Measurements from ENCODE around the gene HAND2. TPM values are rescaled to one million over a fixed set of nuclear protein-coding genes. Genes with fewer than 3 reads are reported as not detected.

Gene HAND2
- total RNA-seq, 1 experiment from 2014 or later = not detected

DNA sequence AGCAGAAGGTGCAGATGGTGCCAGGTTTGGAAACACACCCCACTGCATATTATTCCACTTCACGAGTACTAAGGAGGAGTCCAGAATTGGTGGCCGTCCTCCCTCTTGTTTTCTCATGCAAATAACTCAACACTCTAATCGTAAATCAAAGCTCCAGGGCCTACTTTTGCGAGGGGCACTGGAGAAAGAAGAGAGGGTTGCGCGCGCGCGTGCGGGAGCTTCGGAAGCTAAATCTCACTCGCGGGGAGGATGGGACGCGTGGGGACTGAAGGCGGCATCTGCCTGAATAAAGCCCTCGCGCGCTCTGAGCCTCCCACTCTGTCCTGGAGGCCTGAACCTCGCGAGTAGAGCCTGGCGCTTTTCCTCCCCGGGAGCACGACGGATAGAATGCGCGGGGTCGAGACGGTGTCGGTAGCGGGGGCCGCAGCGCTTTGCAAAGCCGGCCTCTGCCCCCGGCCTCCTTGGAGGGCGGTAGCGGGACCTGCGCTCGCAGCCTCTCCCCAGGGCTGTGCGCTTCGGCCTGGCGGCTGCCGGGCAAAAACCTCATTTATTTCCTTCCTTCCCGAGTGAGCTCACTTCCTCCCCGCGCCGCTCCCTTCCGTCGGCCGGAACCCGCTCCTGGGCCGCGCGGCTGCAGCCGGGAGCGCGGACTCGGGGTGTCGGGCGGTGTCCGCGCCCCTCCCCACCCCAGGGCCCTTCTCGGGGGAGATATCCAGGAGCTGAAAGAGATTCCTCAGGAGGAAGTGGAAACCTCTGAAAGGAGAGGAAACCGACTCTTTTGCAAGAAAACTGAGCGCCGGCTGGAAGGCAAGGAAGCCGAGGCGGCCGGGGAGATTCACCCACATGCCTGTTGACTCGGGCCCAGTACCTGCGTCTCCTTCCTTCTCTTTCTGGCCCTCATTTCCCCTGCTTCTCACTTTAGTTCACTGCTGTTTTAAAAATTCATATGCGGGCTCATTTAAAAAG is 20.7 kb downstream of the HAND2 start:
- Histone ChIP-seq H3K27me3 (ENCODE audit: insufficient read depth, low read depth) (no peaks in the 10 kb centered on the region), H2AFZ (no peak overlapping the region)
- BruUV-seq (replicated peaks) = no TSS peak

DNA sequence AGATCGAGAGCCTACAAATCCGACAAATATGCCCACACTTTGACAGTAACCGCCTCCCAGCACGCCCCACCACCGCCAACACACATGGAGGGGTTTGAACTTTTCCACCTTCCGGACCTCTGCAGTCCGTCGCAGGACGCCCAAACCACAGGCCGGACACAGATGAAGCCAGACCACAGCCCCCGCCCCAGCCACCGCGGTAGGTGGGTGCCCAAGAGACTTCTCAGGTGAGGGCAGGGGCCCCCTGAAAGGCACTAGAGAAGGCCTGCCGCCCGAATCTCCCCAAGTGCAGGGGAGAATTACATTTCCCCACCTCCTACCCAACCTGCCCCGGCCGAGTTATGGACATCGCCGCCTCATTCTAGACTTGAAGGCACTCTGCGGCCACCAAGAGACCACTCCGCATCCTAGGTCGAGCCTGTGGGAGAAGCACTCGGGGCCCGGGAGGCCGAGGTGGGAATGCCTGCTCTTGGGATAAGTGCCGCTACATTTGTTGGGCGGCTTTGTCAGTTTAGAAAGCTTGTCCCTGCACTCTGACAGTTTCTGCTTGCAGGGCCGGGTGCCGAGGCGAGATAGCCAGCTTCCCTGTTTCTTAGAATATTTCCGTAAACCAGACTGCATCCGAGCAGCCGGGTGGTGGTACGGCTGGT is 21.5 kb downstream of the HAND2 start:
- ChIA-PET POLR2A (ENCODE audit: unreplicated experiment) (no interaction called here), CTCF (no interaction called here)
- H3K27me3 ChIP-seq (ENCODE audit: insufficient read depth, low read depth) = no peaks in the 10 kb centered on the region
- H3K9me3 ChIP-seq (ENCODE audit: insufficient read depth, low read depth) = no peaks in the 10 kb centered on the region
- intact Hi-C loops (cut with micrococcal nuclease; ENCODE audit: unreplicated experiment) = loop anchor here (10.0 kb wide), 1 partner anchor 646 kb away; no protein-coding TSS in a partner anchor
- H2AFZ ChIP-seq = no peak overlapping the region
- no peaks in the 10 kb centered on the region for H3K4me1 ChIP-seq (replicated peaks; ENCODE audit: insufficient read depth)
- no peaks in the 10 kb centered on the region for H3K9me2 ChIP-seq (ENCODE audit: insufficient read depth)
- DNase-seq = no peak
- H3K4me2 ChIP-seq = no peak overlapping the region
- TF ChIP-seq, protein P1, sequence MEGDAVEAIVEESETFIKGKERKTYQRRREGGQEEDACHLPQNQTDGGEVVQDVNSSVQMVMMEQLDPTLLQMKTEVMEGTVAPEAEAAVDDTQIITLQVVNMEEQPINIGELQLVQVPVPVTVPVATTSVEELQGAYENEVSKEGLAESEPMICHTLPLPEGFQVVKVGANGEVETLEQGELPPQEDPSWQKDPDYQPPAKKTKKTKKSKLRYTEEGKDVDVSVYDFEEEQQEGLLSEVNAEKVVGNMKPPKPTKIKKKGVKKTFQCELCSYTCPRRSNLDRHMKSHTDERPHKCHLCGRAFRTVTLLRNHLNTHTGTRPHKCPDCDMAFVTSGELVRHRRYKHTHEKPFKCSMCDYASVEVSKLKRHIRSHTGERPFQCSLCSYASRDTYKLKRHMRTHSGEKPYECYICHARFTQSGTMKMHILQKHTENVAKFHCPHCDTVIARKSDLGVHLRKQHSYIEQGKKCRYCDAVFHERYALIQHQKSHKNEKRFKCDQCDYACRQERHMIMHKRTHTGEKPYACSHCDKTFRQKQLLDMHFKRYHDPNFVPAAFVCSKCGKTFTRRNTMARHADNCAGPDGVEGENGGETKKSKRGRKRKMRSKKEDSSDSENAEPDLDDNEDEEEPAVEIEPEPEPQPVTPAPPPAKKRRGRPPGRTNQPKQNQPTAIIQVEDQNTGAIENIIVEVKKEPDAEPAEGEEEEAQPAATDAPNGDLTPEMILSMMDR (conservative IDR thresholded peaks at IDR 0.05) = no peak
- no peak for TF ChIP-seq EZH2 (IDR thresholded peaks at IDR 0.05; ENCODE audit: low read depth)
- no peaks in the 10 kb centered on the region for H3K79me2 ChIP-seq (ENCODE audit: low read depth)
- H3K27ac ChIP-seq = no peak overlapping the region
- no peak overlapping the region for H3K4me3 ChIP-seq
- no peaks in the 10 kb centered on the region for H3F3A ChIP-seq (ENCODE audit: insufficient read depth, low read depth)
- no peaks in the 10 kb centered on the region for H3K36me3 ChIP-seq (ENCODE audit: low read depth)
- no peaks in the 10 kb centered on the region for H4K20me1 ChIP-seq (ENCODE audit: insufficient read depth)
- no TSS peak for BruUV-seq (replicated peaks)

More for the DNA sequence above, 20.7 kb downstream of the HAND2 start:
- ChIA-PET CTCF (no interaction called here), POLR2A (ENCODE audit: unreplicated experiment) (no interaction called here)
- no peak overlapping the region for H3K4me3 ChIP-seq
- no peak for TF ChIP-seq EZH2 (IDR thresholded peaks at IDR 0.05; ENCODE audit: low read depth)
- TF ChIP-seq, protein P1 (conservative IDR thresholded peaks at IDR 0.05) = no peak
- H3K79me2 ChIP-seq (ENCODE audit: low read depth) = no peaks in the 10 kb centered on the region
- no peaks in the 10 kb centered on the region for H4K20me1 ChIP-seq (ENCODE audit: insufficient read depth)
- no peaks in the 10 kb centered on the region for H3K4me1 ChIP-seq (replicated peaks; ENCODE audit: insufficient read depth)
- intact Hi-C loops (cut with micrococcal nuclease; ENCODE audit: unreplicated experiment) = loop anchor here (10.0 kb wide), 1 partner anchor 645 kb away; no protein-coding TSS in a partner anchor
- no peaks in the 10 kb centered on the region for H3K36me3 ChIP-seq (ENCODE audit: low read depth)
- no peak for DNase-seq
- H3K9me3 ChIP-seq (ENCODE audit: insufficient read depth, low read depth) = no peaks in the 10 kb centered on the region
- H3K27ac ChIP-seq = no peak overlapping the region
- H3K9me2 ChIP-seq (ENCODE audit: insufficient read depth) = no peaks in the 10 kb centered on the region
- H3F3A ChIP-seq (ENCODE audit: insufficient read depth, low read depth) = no peaks in the 10 kb centered on the region
- no peak overlapping the region for H3K4me2 ChIP-seq

DNA sequence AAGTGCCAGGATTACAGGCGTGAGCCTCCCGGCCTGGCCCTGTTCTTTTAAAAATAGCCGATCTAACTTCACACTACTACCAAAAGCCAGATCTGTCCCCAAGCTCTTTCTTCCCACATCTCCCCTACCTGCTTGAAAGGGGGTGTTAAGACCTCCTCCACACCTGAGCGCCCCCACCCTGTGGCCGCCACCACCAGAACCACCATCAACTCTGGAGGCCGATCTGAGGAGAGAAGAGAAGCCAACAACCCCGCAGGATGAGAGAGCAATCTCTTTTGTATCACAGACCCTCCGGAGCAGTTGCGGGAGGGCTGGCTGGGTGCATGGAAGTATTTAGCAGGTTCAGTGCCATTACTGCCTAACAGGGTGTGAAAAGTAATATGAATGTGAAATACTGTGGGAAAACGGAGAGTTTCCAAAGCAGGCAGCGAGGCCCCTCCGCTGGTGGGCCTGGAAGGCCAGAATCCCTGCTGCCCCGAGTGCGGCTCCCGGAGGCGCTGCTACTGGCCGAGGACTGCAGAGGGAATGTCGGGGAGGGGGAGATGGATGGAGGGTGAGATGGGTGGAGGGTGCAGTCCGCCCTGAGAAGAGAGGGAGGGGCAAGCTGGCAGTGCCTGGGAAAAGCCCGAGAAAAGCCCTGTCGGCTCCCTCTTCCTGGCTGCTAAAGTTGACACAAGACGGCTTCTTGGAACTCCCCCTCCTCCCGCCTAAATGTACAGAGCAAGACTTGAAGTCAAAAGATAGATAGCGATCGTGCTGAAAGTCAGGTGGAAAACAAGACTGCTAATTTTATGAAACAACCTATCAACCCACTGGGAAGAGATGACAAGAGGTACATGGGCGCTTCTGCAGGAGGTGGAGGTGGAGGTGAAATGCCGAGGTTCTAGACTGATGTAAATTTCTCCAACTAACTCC is 22.3 kb downstream of the HAND2 start:
- intact Hi-C loops (cut with micrococcal nuclease; ENCODE audit: unreplicated experiment) = loop anchor here (10.0 kb wide), 1 partner anchor 647 kb away; no protein-coding TSS in a partner anchor
- no TSS peak for BruUV-seq (replicated peaks)
- H3K79me2 ChIP-seq (ENCODE audit: low read depth) = no peaks in the 10 kb centered on the region
- no peaks in the 10 kb centered on the region for H3F3A ChIP-seq (ENCODE audit: insufficient read depth, low read depth)
- H4K20me1 ChIP-seq (ENCODE audit: insufficient read depth) = no peaks in the 10 kb centered on the region
- TF ChIP-seq EZH2 (IDR thresholded peaks at IDR 0.05; ENCODE audit: low read depth) = no peak
- TF ChIP-seq, protein P1 (conservative IDR thresholded peaks at IDR 0.05) = no peak
- H3K9me3 ChIP-seq (ENCODE audit: insufficient read depth, low read depth) = no peaks in the 10 kb centered on the region
- H3K4me2 ChIP-seq = no peak overlapping the region
- no peak overlapping the region for H3K4me3 ChIP-seq
- H3K36me3 ChIP-seq (ENCODE audit: low read depth) = no peaks in the 10 kb centered on the region
- no peaks in the 10 kb centered on the region for H3K27me3 ChIP-seq (ENCODE audit: insufficient read depth, low read depth)
- H3K27ac ChIP-seq = no peak overlapping the region
- ChIA-PET POLR2A (ENCODE audit: unreplicated experiment) (no interaction called here), CTCF (no interaction called here)
- no peaks in the 10 kb centered on the region for H3K9me2 ChIP-seq (ENCODE audit: insufficient read depth)
- no peak for DNase-seq
- H2AFZ ChIP-seq = no peak overlapping the region
- no peaks in the 10 kb centered on the region for H3K4me1 ChIP-seq (replicated peaks; ENCODE audit: insufficient read depth)
